HPDE6-E6E7 (cell line): ENCODE results near the gene RAB6C.
"Not testable (repeated sequence)": the region's sequence is repeated elsewhere in the genome, so short reads cannot be mapped to it uniquely, and the experiment has no call there.

ENCODE experiments used
- DNase-seq: peaks from one replicate; pipeline ENCODE4 v3.0.0; 2011; ENCODE audit warnings: missing footprints; ENCODE audit errors: extremely low spot score

The RAB6C gene

DNA sequence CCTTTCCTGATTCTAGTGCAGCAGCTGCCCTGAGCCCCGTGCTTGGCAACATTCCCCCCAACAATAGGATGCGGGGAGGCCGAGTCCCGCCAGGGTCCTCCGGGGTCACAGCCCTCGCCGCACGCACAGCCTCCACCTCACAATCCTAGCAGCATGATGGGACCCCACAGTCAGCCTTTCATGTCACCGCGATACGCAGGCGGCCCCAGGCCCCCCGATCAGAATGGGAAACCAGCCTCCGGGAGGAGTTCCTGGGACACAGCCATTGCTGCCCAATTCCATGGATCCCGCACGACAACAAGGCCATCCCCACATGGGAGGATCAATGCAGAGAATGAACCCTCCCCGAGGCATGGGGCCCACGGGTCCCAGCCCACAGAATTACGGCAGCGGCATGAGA is 13.7 kb downstream of the RAB6C start:
- DNase-seq, result not testable (repeated sequence)

DNA sequence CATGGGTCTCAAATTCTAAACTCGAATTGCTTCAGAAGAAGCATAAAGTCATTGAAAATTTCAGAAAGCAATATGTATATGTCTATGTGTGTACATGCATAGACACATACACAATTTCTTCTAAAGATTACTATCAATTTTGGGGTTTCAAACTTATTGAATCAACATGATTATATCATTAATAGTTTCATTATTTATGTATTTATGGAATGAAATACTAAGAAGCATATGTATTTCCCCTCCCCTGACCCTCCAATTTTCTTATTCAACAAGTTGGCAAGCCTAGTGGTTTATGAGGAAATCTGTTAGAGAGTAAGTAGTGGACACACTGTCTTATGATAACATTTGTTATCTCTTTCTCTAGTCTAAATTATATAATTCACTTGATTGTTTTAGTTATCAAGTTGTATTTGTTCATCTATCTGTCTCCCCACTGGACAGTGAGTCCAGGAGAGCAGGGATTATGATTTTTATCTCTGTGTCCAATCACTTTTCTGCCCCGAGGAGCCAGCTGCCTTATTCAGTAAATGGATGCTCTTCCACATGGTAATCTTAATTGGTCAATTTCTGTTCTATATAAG is 17.3 kb downstream of the RAB6C start:
- not testable (repeated sequence) for DNase-seq

DNA sequence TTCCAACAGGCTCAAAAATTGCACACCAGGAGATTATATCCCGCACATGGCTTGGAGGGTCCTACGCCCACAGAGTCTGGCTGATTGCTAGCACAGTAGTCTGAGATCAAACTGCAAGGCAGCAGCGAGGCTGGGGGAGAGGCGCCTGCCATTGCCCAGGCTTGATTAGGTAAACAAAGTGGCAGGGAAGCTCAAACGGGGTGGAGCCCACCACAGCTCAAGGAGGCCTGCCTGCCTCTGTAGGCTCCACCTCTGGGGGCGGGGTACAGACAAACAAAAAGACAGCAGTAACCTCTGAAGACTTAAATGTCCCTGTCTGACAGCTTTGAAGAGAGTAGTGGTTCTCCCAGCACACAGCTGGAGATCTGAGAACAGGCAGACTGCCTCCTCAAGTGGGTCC is 19.3 kb downstream of the RAB6C start:
- DNase-seq, result not testable (repeated sequence)

DNA sequence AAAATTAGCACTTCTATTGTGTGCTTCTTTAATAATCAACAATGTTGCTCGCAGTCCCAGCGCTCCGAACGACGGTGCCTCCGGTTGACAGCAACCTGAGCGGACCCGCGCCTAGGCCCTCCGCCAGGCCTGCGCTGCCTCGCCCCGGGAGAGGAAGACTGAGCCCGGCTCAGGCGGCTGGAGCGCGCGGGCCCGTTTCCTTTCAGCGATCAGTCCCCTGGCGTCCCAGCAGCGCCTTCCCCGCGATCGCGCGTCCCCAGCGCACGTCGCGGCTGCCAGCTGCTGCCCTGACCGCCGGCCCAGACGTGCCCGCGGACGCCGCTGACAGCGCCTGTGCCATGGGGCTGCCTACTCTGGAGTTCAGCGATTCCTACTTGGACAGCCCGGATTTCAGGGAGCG is 26.4 kb downstream of the RAB6C start:
- not testable (repeated sequence) for DNase-seq

DNA sequence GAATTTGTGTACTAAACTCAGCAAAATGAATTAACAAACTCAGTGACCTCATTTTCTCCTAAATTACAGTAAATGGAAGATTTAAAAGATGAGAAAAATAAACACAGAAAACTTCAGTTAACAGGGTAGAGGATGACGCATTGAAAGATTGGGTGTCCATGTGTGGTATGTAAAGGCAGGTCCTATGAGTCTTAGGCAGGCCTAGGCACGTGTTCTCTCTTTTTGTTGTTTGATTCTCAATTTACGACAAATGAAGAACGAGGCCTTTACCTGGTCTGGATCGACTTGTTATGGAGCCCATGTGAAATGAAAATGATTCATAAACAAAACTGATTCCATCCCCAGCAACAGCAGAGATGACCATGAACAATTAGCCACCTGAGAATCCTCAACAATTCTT is 37.2 kb downstream of the RAB6C start:
- not testable (repeated sequence) for DNase-seq

DNA sequence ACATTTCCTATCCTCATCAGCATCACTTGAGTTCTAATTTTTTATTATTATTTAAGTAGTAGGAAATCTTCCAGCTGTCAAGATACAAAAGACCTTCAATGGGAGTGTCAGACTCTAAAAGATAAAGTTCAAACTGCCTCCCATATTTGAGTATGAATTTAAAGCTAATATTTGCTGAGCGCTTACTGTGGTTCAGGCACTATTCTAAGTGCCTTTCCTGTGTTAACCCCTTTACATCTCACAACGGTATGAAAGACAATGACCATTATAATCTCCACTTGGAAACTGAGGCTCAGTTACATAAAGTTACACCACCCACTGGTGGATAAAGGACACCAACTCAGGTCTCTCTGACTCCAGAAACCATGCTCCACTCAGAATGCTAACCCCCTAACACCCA is 39.9 kb downstream of the RAB6C start:
- no peak for DNase-seq

DNA sequence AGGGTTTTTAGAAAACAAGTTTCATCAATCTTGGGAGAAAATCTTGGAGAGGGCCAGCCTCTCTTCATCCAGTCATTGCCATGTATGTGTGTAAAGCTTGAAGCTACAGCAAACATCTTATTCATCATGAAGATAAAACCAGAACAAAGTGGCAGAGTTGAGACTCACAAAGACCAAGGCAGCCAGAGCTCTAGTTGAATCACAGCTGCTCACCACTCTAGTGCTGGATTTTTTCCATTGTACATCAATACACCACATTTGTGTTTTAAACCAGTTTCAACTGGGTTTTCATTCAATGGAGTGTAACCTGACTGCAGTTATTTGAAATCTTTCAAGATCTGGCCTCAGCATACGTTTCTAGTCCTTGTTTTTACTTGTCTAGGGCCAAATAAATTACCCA is 40.6 kb downstream of the RAB6C start:
- DNase-seq, result not testable (repeated sequence)

DNA sequence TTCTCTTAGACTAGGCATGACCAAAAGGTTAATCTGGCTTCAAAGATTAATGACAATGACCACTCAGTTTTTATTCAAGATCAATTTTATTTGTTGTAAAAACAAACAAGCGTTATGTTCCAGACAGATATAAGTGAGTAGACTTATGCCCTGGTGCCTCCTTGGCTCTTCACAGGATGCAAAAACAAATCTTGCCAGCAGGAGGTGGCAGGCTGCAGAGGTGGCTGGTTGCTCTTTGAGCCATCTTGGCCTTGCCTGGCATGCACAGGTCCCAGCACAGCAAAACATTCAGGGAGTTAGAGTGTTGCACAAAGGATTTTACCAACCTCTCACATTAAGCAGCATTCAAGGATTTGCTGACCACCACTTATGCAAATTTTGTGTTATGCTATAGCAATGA is 46.5 kb downstream of the RAB6C start:
- DNase-seq, result not testable (repeated sequence)
